ENCODE results near the gene CDS1. TPM values are rescaled to one million over a fixed set of nuclear protein-coding genes. Genes with fewer than 3 reads are reported as not detected.
"Not testable (repeated sequence)": the region's sequence is repeated elsewhere in the genome, so short reads cannot be mapped to it uniquely, and the experiment has no call there.

The CDS1 gene
- 0.05 TPM in 1 of 2 replicates, not detected in the other for total RNA-seq

- intact Hi-C loops (cut with micrococcal nuclease): loop anchor here (5.0 kb wide), 1 partner anchor 86 kb away; the partner anchor contains the start of gene NKX6-1
These were observed at the start of gene CDS1 for GRCh38 chr4:84582988-84583875. CDS1 (plus strand) TSS chr4:84583127; CDS start chr4:84583402, 275 bp downstream.

GRCh38 chr4:84535901-84536300, 47.0 kb upstream of the CDS1 start:
- intact Hi-C loops (cut with micrococcal nuclease): no loop called here

- intact Hi-C loops (cut with micrococcal nuclease): no loop called here
These were observed 37.8 kb upstream of the CDS1 start for GRCh38 chr4:84545093-84545492.

- intact Hi-C loops (cut with micrococcal nuclease): no loop called here
These were observed 35.7 kb upstream of the CDS1 start for GRCh38 chr4:84547211-84547610.

- intact Hi-C loops (cut with micrococcal nuclease): not testable (repeated sequence)
These were observed 33.7 kb upstream of the CDS1 start for GRCh38 chr4:84549191-84549590.

GRCh38 chr4:84562156-84562555, 20.8 kb upstream of the CDS1 start:
- intact Hi-C loops (cut with micrococcal nuclease): no loop called here

- intact Hi-C loops (cut with micrococcal nuclease): no loop called here
These were observed 19.9 kb upstream of the CDS1 start for GRCh38 chr4:84563002-84563401.

GRCh38 chr4:84565951-84566350, 17.0 kb upstream of the CDS1 start:
- intact Hi-C loops (cut with micrococcal nuclease): no loop called here

- intact Hi-C loops (cut with micrococcal nuclease): no loop called here
These were observed 14.4 kb upstream of the CDS1 start for GRCh38 chr4:84568496-84568895.

- intact Hi-C loops (cut with micrococcal nuclease): no loop called here
These were observed 13.9 kb upstream of the CDS1 start for GRCh38 chr4:84569009-84569408.

GRCh38 chr4:84573385-84574068, 9.4 kb upstream of the CDS1 start:
- intact Hi-C loops (cut with micrococcal nuclease): no loop called here

GRCh38 chr4:84574069-84574720, 8.7 kb upstream of the CDS1 start:
- intact Hi-C loops (cut with micrococcal nuclease): no loop called here

GRCh38 chr4:84578540-84579402, 4.2 kb upstream of the CDS1 start:
- intact Hi-C loops (cut with micrococcal nuclease): loop anchor here (2.0 kb wide), 1 partner anchor 392 kb away; no protein-coding TSS in a partner anchor

GRCh38 chr4:84579403-84579776, 3.5 kb upstream of the CDS1 start:
- intact Hi-C loops (cut with micrococcal nuclease): loop anchor here (2.0 kb wide), 1 partner anchor 391 kb away; no protein-coding TSS in a partner anchor

- intact Hi-C loops (cut with micrococcal nuclease): loop anchor here (5.0 kb wide), 1 partner anchor 85 kb away; the partner anchor contains the start of gene NKX6-1
These were observed 482 bp upstream of the CDS1 start for GRCh38 chr4:84582302-84582987.

GRCh38 chr4:84583876-84584380, 1.0 kb downstream of the CDS1 start:
- intact Hi-C loops (cut with micrococcal nuclease): loop anchor here (5.0 kb wide), 1 partner anchor 87 kb away; the partner anchor contains the start of gene NKX6-1

- intact Hi-C loops (cut with micrococcal nuclease): no loop called here
These were observed 2.3 kb downstream of the CDS1 start for GRCh38 chr4:84585251-84585650.

- intact Hi-C loops (cut with micrococcal nuclease): no loop called here
These were observed 11.8 kb downstream of the CDS1 start for GRCh38 chr4:84594724-84595123.

- intact Hi-C loops (cut with micrococcal nuclease): no loop called here
These were observed 13.9 kb downstream of the CDS1 start for GRCh38 chr4:84596826-84597225.

- intact Hi-C loops (cut with micrococcal nuclease): no loop called here
These were observed 14.5 kb downstream of the CDS1 start for GRCh38 chr4:84597450-84597849.

Data from T-helper 2 cell treated with Interferon-gamma antibody and Interleukin-4, amounts not matched to agents 100 ng/mL and 5 ng/mL, for 36 hours (primary cell).